Measurements from ENCODE around the gene RASAL1. TPM values are rescaled to one million over a fixed set of nuclear protein-coding genes. Genes with fewer than 3 reads are reported as not detected.

Gene RASAL1
- polyA plus RNA-seq, 1 donor (not counting 4 experiments of a cell fraction or from before 2014, with no cell fraction given), result 0.05 TPM

- Histone ChIP-seq H3K4me1 (ENCODE audit: control insufficient read depth, extremely low read depth, insufficient read depth, low read length) (no peaks in the 10 kb centered on the region), H3K9me1 (ENCODE audit: control insufficient read depth, extremely low read depth, insufficient read depth, low read length) (no peaks in the 10 kb centered on the region), H3K9me3 (ENCODE audit: control insufficient read depth, low read depth, low read length) (no peaks in the 10 kb centered on the region), H3K27me3 (ENCODE audit: control insufficient read depth, extremely low read depth, insufficient read depth, low read length) (peaks cover 41% of the 10 kb centered on the region), H3K27ac (ENCODE audit: control insufficient read depth, insufficient read depth, low read length) (no peak overlapping the region), H3K4me2 (ENCODE audit: control insufficient read depth, extremely low read depth, insufficient read depth, low read depth, low read length) (no peak overlapping the region), H4K20me1 (ENCODE audit: control insufficient read depth, extremely low read depth, insufficient read depth, low read length) (no peaks in the 10 kb centered on the region), H3K4me3 (ENCODE audit: control insufficient read depth in 2 of 3, extremely low read depth in 1 of 3, insufficient read depth in 2 of 3, low read depth in 1 of 3, low read length in 3 of 3) (no peak overlapping the region), H2AFZ (ENCODE audit: control insufficient read depth, low read length) (no peak overlapping the region), H3K9ac (ENCODE audit: control insufficient read depth, extremely low read depth, insufficient read depth, low read length) (no peak overlapping the region), H3K79me2 (ENCODE audit: control insufficient read depth, insufficient read depth, low read length) (no peaks in the 10 kb centered on the region), H3K36me3 (ENCODE audit: control insufficient read depth in 2 of 2, extremely low read depth in 1 of 2, insufficient read depth in 2 of 2, low read length in 2 of 2) (no peaks in the 10 kb centered on the region)
- no peak for DNase-seq (ENCODE audit: low read depth, low spot score)
- no peak for TF ChIP-seq EZH2 (IDR thresholded peaks at IDR 0.05; ENCODE audit: low read length)
- TF ChIP-seq, protein P1, sequence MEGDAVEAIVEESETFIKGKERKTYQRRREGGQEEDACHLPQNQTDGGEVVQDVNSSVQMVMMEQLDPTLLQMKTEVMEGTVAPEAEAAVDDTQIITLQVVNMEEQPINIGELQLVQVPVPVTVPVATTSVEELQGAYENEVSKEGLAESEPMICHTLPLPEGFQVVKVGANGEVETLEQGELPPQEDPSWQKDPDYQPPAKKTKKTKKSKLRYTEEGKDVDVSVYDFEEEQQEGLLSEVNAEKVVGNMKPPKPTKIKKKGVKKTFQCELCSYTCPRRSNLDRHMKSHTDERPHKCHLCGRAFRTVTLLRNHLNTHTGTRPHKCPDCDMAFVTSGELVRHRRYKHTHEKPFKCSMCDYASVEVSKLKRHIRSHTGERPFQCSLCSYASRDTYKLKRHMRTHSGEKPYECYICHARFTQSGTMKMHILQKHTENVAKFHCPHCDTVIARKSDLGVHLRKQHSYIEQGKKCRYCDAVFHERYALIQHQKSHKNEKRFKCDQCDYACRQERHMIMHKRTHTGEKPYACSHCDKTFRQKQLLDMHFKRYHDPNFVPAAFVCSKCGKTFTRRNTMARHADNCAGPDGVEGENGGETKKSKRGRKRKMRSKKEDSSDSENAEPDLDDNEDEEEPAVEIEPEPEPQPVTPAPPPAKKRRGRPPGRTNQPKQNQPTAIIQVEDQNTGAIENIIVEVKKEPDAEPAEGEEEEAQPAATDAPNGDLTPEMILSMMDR (optimal IDR thresholded peaks at IDR 0.05 in 1 of 3, IDR thresholded peaks at IDR 0.05 in 1 of 3, conservative IDR thresholded peaks at IDR 0.05 in 1 of 3; ENCODE audit: extremely low read depth in 1 of 3, insufficient read depth in 2 of 3, low read length in 3 of 3), result no peak
- no peak for FAIRE-seq
- dilution Hi-C loops (cut with MboI; ENCODE audit: extremely low pct_ligation_motif_present, low sequenced_read_pairs), result loop anchor here (25.0 kb wide), 1 partner anchor 107 kb away; no protein-coding TSS in a partner anchor
Measured at GRCh38 chr12:113054948-113055486, 80.5 kb downstream of the RASAL1 start.

- Histone ChIP-seq H3K79me2 (ENCODE audit: control insufficient read depth, insufficient read depth, low read length) (no peaks in the 10 kb centered on the region), H3K27ac (ENCODE audit: control insufficient read depth, insufficient read depth, low read length) (no peak overlapping the region), H2AFZ (ENCODE audit: control insufficient read depth, low read length) (no peak overlapping the region), H3K9me3 (ENCODE audit: control insufficient read depth, low read depth, low read length) (no peaks in the 10 kb centered on the region), H4K20me1 (ENCODE audit: control insufficient read depth, extremely low read depth, insufficient read depth, low read length) (no peaks in the 10 kb centered on the region), H3K9ac (ENCODE audit: control insufficient read depth, extremely low read depth, insufficient read depth, low read length) (no peak overlapping the region), H3K4me1 (ENCODE audit: control insufficient read depth, extremely low read depth, insufficient read depth, low read length) (no peaks in the 10 kb centered on the region), H3K9me1 (ENCODE audit: control insufficient read depth, extremely low read depth, insufficient read depth, low read length) (no peaks in the 10 kb centered on the region), H3K4me2 (ENCODE audit: control insufficient read depth, extremely low read depth, insufficient read depth, low read depth, low read length) (no peak overlapping the region), H3K36me3 (ENCODE audit: control insufficient read depth in 2 of 2, extremely low read depth in 1 of 2, insufficient read depth in 2 of 2, low read length in 2 of 2) (no peaks in the 10 kb centered on the region), H3K27me3 (ENCODE audit: control insufficient read depth, extremely low read depth, insufficient read depth, low read length) (peaks cover 33% of the 10 kb centered on the region), H3K4me3 (ENCODE audit: control insufficient read depth in 2 of 3, extremely low read depth in 1 of 3, insufficient read depth in 2 of 3, low read depth in 1 of 3, low read length in 3 of 3) (no peak overlapping the region)
- DNase-seq (ENCODE audit: low read depth, low spot score) (no peak), FAIRE-seq (no peak)
- no peak for TF ChIP-seq EZH2 (IDR thresholded peaks at IDR 0.05; ENCODE audit: low read length)
- TF ChIP-seq, protein P1 (optimal IDR thresholded peaks at IDR 0.05 in 1 of 3, IDR thresholded peaks at IDR 0.05 in 1 of 3, conservative IDR thresholded peaks at IDR 0.05 in 1 of 3; ENCODE audit: extremely low read depth in 1 of 3, insufficient read depth in 2 of 3, low read length in 3 of 3), result no peak
- dilution Hi-C loops (cut with MboI; ENCODE audit: extremely low pct_ligation_motif_present, low sequenced_read_pairs), result loop anchor here (25.0 kb wide), 1 partner anchor 110 kb away; no protein-coding TSS in a partner anchor
Measured at GRCh38 chr12:113052326-113052725, 83.2 kb downstream of the RASAL1 start.

Data from keratinocyte (primary cell).